D721Med (cell line): ENCODE measurements around the gene ATP5F1E.

Source experiments
- DNase-seq: peaks from one replicate; pipeline ENCODE4 v3.0.0; 2011; ENCODE audit warnings: low spot score; ENCODE audit not compliant: insufficient read length
- FAIRE-seq: peaks from 2 replicates; lab custom pipeline; 2011; peaks lifted over from hg19 to GRCh38; lab: Jason Lieb, UNC
- CTCF ChIP-seq: IDR thresholded peaks from 2 replicates; pipeline ENCODE4 v1.5.1; 2012; ENCODE audit warnings: mild to moderate bottlenecking, control low read depth; ENCODE audit not compliant: insufficient read depth; ENCODE audit errors: missing control alignments

ATP5F1E gene

DNA sequence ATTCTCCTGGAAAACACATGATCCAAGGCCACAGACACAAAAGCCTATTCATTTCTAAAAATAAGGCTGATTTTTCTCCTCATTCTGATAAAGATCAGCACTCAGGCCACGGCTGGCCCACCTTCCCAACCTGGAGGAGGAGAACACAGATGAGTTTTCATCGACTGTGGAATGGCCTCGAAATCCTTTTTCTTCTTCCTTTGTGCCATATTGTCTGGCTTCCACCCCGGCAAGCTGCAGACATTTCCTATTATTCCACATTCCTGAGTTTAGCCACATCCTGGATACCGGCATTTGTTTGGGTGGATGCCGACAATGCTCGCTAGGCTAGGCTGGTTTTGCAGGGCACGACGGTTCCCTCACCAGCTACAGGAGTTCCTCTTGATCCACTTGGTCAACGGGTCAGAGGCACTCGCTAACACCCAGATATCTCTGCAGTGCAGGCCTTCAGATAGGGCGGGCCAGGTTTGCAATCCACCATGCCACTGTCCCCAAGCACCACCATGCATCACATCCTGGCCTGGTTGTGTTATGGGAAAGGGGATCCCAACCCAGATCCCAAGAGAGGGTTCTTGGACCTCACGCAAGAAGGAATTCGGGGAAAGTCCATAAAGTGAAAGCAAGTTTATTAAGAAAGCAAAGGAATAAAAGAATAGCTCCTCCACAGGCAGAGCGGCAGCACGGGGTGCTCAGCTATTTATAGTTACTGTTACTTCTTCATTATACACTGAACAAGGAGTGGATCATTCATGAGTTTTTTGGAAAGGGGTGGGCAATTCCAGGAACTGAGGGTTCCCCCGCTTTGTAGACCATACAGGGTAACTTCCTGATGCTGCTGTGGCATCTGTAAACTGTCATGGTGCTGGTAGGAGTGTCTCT is 20.9 kb downstream of the ATP5F1E start:
- DNase-seq (no peak), FAIRE-seq (no peak)
- no peak for TF ChIP-seq CTCF

GRCh38 chr20:59010321-59010994 is 21.7 kb downstream of the ATP5F1E start:
- no peak for FAIRE-seq
- no peak for TF ChIP-seq CTCF

DNA sequence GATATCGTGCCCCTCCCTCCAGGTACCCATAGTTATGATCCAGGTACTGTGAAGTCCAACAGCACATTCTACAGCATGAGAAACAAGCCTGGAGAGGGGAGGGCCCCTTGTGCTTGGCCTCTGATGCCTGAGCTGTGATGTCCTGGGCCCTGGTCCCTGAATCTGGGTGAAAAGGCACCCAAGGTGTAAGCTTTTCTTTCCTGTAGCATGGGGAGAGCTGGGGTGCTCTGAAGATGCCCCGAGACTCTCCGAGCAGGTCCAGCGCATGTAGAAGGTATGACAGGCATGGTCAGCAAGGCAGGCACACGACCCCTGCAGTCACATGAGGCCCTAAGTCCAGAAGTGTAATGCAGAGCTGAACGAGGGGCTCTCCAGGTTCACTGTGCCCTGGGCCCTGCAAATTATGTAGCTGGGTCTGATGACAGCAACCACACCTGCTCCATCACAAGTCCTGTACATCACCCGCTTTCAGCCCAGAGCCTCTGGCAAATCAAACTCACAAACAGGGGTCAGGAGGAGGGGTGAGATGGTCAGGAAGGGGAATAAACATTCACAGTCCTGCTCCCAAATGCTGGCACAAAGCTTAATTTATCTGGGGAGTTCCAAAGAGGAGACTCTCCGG is 23.3 kb downstream of the ATP5F1E start:
- FAIRE-seq (no peak), DNase-seq (no peak)
- no peak for TF ChIP-seq CTCF

More at GRCh38 chr20:59010321-59010994, 21.7 kb downstream of the ATP5F1E start:
- DNase-seq = no peak

GRCh38 chr20:59007665-59008511 is 24.2 kb downstream of the ATP5F1E start:
- DNase-seq (no peak), FAIRE-seq (no peak)
- TF ChIP-seq CTCF = no peak

DNA sequence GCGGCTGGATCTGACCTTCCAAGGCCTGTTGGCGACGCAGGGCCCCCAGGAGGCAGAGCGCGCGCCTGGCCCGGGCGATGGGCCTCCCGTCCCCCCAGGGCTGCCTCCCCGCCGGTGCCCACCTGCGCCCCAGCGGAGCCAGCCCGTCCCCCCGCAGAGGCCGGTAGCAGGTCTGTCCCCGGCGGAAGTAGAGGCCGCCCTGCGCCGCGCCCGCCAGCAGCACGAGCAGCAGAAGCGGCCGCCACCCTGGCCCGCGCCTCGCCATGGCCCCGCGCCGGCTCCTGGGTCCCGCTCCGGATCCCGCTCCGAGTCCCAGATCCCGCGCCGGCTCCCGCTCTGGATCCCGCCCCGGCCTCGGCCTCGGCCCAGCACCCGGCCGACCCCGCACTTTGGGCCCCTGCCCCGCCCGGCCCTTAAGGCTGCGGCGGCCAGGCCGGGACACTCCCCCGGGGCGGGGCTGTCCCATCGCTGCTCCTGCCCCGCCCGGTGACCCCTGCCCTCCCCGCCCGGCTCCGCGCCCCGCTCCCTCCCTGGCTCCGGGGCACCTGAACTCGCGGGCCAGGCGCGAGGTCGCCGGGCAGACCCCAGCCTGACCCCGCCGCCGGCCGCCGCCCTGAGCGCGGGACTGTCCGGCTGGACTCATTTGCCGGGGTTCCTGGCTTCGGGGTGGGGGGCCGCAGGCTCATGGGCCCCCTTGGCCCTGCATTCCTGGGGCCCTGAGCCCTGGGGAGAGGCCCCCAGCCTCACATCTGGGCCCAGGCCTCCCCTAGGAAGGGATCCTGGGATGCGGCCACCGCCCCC is 25.1 kb downstream of the ATP5F1E start, which contains the start of gene CTSZ:
CTSZ (minus strand) TSS at position 391 of the 801 bp plus-strand sequence; CDS start at position 265, 126 bp downstream.
- TF ChIP-seq CTCF = no peak
- FAIRE-seq (no peak), DNase-seq (no peak)

DNA sequence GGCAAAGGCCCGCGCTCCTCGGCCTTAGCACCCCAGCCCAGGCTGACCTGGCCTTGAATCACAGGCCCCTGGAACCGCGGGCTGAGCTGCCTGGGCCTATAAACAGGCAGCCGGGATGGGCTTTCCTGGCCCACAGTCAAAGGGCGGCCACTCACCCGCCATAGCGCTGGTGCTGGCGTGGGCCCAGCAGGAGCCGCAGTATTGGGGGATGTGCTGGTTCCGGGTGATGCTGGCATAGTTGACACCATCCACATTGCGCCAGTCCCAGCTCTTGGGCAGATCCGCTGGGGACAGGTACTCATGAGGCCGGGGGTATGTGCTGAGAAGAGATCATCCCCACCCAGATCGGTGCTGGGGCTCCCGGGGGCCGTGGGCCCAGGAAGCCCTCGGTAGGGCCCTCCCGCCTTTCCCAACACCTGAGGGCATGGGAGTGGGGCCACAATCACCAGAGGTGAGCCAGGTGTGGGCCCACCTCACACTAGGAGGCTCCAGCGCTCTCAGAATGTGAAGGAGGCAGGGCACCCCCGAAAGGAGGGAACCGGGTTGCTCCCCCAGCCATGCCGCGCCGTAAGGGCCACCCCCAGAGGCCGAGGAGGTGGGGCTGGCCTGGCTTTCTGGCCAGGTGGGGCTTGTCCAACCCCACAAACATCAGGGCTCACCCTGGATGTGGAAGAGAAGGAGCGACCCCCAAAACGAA is 25.8 kb downstream of the ATP5F1E start:
- no peak for DNase-seq

More for the DNA sequence above, 25.8 kb downstream of the ATP5F1E start:
- no peak for FAIRE-seq
- no peak for TF ChIP-seq CTCF
